GM19193 (cell line): Measurements from ENCODE around the gene EEPD1.

Experiments
- POLR2A ChIP-seq: IDR thresholded peaks from 4 replicates; pipeline ENCODE4 v1.6.1; 2011; ENCODE audit not compliant: insufficient read depth, insufficient read length; ENCODE audit errors: extremely low read depth

EEPD1 gene

GRCh38 chr7:36148422-36149065, 4.5 kb upstream of the EEPD1 start:
- TF ChIP-seq POLR2A: no peak

GRCh38 chr7:36149694-36150452, 3.2 kb upstream of the EEPD1 start:
- TF ChIP-seq POLR2A: no peak

GRCh38 chr7:36151921-36152755, 916 bp upstream of the EEPD1 start:
- TF ChIP-seq POLR2A: no peak

- no peak for TF ChIP-seq POLR2A
These were observed 580 bp downstream of the EEPD1 start for GRCh38 chr7:36153571-36154097.

GRCh38 chr7:36154255-36155212, 1.5 kb downstream of the EEPD1 start:
- TF ChIP-seq POLR2A: no peak

- TF ChIP-seq POLR2A: no peak
These were observed 2.8 kb downstream of the EEPD1 start for GRCh38 chr7:36155811-36156361.

- TF ChIP-seq POLR2A: no peak
These were observed 4.7 kb downstream of the EEPD1 start for GRCh38 chr7:36157527-36158320.

GRCh38 chr7:36158321-36158605, 5.2 kb downstream of the EEPD1 start:
- no peak for TF ChIP-seq POLR2A

- no peak for TF ChIP-seq POLR2A
These were observed 6.6 kb downstream of the EEPD1 start for GRCh38 chr7:36159618-36160017.

GRCh38 chr7:36160313-36160712, 7.3 kb downstream of the EEPD1 start:
- no peak for TF ChIP-seq POLR2A

- no peak for TF ChIP-seq POLR2A
These were observed 8.9 kb downstream of the EEPD1 start for GRCh38 chr7:36161996-36162395.

- no peak for TF ChIP-seq POLR2A
These were observed 12.0 kb downstream of the EEPD1 start for GRCh38 chr7:36165059-36165458.

- TF ChIP-seq POLR2A: no peak
These were observed 12.7 kb downstream of the EEPD1 start for GRCh38 chr7:36165802-36166201.
